Bone marrow (tissue), 2 donors: ENCODE results near the gene CASP2.

Experiments used
- DNase-seq, 2 donors: peaks; one replicate each; lab custom pipeline; 2025; lab: John Stamatoyannopoulos, UW

Gene CASP2

GRCh38 chr7:143295870-143296269 lies 7.7 kb downstream of the CASP2 start:
- no peak for DNase-seq

- DNase-seq: no peak
Observed at GRCh38 chr7:143296686-143297085, 8.5 kb downstream of the CASP2 start.

GRCh38 chr7:143299346-143299745 lies 11.2 kb downstream of the CASP2 start:
- no peak for DNase-seq

- DNase-seq: no peak
Observed at GRCh38 chr7:143299840-143300239, 11.7 kb downstream of the CASP2 start.

- peak in 1 of 2 donors; percentile 83 for DNase-seq
Observed at GRCh38 chr7:143300959-143301935, 13.1 kb downstream of the CASP2 start.

- DNase-seq: no peak
Observed at GRCh38 chr7:143303733-143304132, 15.6 kb downstream of the CASP2 start.

GRCh38 chr7:143304938-143305337 lies 16.8 kb downstream of the CASP2 start:
- no peak for DNase-seq

- peak in 1 of 2 donors; percentile 21 for DNase-seq
Observed at GRCh38 chr7:143305423-143306070, 17.4 kb downstream of the CASP2 start.

GRCh38 chr7:143308632-143309031 lies 20.5 kb downstream of the CASP2 start:
- no peak for DNase-seq

GRCh38 chr7:143314127-143314526 lies 26.0 kb downstream of the CASP2 start:
- DNase-seq: peak in 1 of 2 donors; percentile 27

GRCh38 chr7:143315776-143316175 lies 27.6 kb downstream of the CASP2 start, which contains the start of gene CLCN1:
TSS of gene CLCN1 (plus strand) at chr7:143316111. CDS start at chr7:143316213, 102 bp downstream.
- DNase-seq: no peak

GRCh38 chr7:143316492-143316891 lies 28.3 kb downstream of the CASP2 start:
- no peak for DNase-seq

GRCh38 chr7:143318661-143319060 lies 30.5 kb downstream of the CASP2 start:
- no peak for DNase-seq

- DNase-seq: no peak
Observed at GRCh38 chr7:143320620-143321019, 32.5 kb downstream of the CASP2 start.

- DNase-seq: no peak
Observed at GRCh38 chr7:143321242-143321641, 33.1 kb downstream of the CASP2 start.

GRCh38 chr7:143321734-143322133 lies 33.6 kb downstream of the CASP2 start:
- no peak for DNase-seq

- DNase-seq: peak in 1 of 2 donors; percentile 21
Observed at GRCh38 chr7:143322760-143323633, 34.8 kb downstream of the CASP2 start.

- DNase-seq: no peak
Observed at GRCh38 chr7:143323653-143324052, 35.5 kb downstream of the CASP2 start.

- DNase-seq: peak in 1 of 2 donors; percentile 12
Observed at GRCh38 chr7:143325240-143325639, 37.1 kb downstream of the CASP2 start.

GRCh38 chr7:143327903-143328302 lies 39.8 kb downstream of the CASP2 start:
- DNase-seq: no peak

GRCh38 chr7:143329471-143330170 lies 41.5 kb downstream of the CASP2 start:
- no peak for DNase-seq
